ENCODE measurements around the gene CC2D1A.
A peak's percentile ranks its signal among the peaks of the same experiment; 100 is the strongest.

CC2D1A gene

GRCh38 chr19:13938301-13939064 is 32.5 kb downstream of the CC2D1A start, which contains the start of gene PODNL1:
PODNL1 (minus strand) TSS chr19:13938417; CDS start chr19:13938181, 236 bp downstream.
- no peak within 1 kb of the TSS for H3K27ac ChIP-seq
- no peak for DNase-seq (ENCODE audit: low read depth, low spot score)
- H3K9me3 ChIP-seq (ENCODE audit: low read depth, low read length): no peaks in the 10 kb centered on the region
- TF ChIP-seq POLR2AphosphoS5 (IDR thresholded peaks at IDR 0.05; ENCODE audit: borderline replicate concordance, low read depth, low read length) (no peak), FOXP2 (optimal IDR thresholded peaks at IDR 0.05; ENCODE audit: control extremely low read depth, extremely low read length, insufficient read depth) (no peak), EZH2 (IDR thresholded peaks at IDR 0.05) (no peak)
- no peaks in the 10 kb centered on the region for H3K36me3 ChIP-seq (ENCODE audit: insufficient read depth, low read length)
- H3K4me3 ChIP-seq: no peak within 1 kb of the TSS
- H3K9ac ChIP-seq (ENCODE audit: insufficient read length): no peak within 1 kb of the TSS

- Histone ChIP-seq H3K27ac (no peak overlapping the region), H3K4me3 (no peak overlapping the region), H3K9me3 (ENCODE audit: low read depth, low read length) (no peaks in the 10 kb centered on the region), H3K9ac (ENCODE audit: insufficient read length) (no peak overlapping the region), H3K36me3 (ENCODE audit: insufficient read depth, low read length) (no peaks in the 10 kb centered on the region)
- no peak for DNase-seq (ENCODE audit: low read depth, low spot score)
- TF ChIP-seq POLR2AphosphoS5 (IDR thresholded peaks at IDR 0.05; ENCODE audit: borderline replicate concordance, low read depth, low read length) (no peak), FOXP2 (optimal IDR thresholded peaks at IDR 0.05; ENCODE audit: control extremely low read depth, extremely low read length, insufficient read depth) (no peak), EZH2 (IDR thresholded peaks at IDR 0.05) (no peak)
Measured at GRCh38 chr19:13942023-13942684, 36.2 kb downstream of the CC2D1A start.

GRCh38 chr19:13946414-13946813 is 40.4 kb downstream of the CC2D1A start:
- no peak for TF ChIP-seq FOXP2 (optimal IDR thresholded peaks at IDR 0.05; ENCODE audit: control extremely low read depth, extremely low read length, insufficient read depth)
- no peak for TF ChIP-seq EZH2 (IDR thresholded peaks at IDR 0.05)
- no peak for TF ChIP-seq POLR2AphosphoS5 (IDR thresholded peaks at IDR 0.05; ENCODE audit: borderline replicate concordance, low read depth, low read length)
- H3K36me3 ChIP-seq (ENCODE audit: insufficient read depth, low read length): no peaks in the 10 kb centered on the region
- DNase-seq (ENCODE audit: low read depth, low spot score): no peak
- H3K9me3 ChIP-seq (ENCODE audit: low read depth, low read length): no peaks in the 10 kb centered on the region
- H3K4me3 ChIP-seq: no peak overlapping the region
- H3K27ac ChIP-seq: no peak overlapping the region
- H3K9ac ChIP-seq (ENCODE audit: insufficient read length): no peak overlapping the region

- no peak overlapping the region for H3K9ac ChIP-seq (ENCODE audit: insufficient read length)
- DNase-seq (ENCODE audit: low read depth, low spot score): no peak
- peaks cover 14% of the 10 kb centered on the region; the same call in 1 of the 2 replicates for H3K36me3 ChIP-seq (ENCODE audit: insufficient read depth, low read length)
- no peaks in the 10 kb centered on the region for H3K9me3 ChIP-seq (ENCODE audit: low read depth, low read length)
- no peak for TF ChIP-seq POLR2AphosphoS5 (IDR thresholded peaks at IDR 0.05; ENCODE audit: borderline replicate concordance, low read depth, low read length)
- TF ChIP-seq FOXP2 (optimal IDR thresholded peaks at IDR 0.05; ENCODE audit: control extremely low read depth, extremely low read length, insufficient read depth): no peak
- no peak for TF ChIP-seq EZH2 (IDR thresholded peaks at IDR 0.05)
- no peak overlapping the region for H3K4me3 ChIP-seq
- no peak overlapping the region for H3K27ac ChIP-seq
Measured at GRCh38 chr19:13951043-13951442, 45.0 kb downstream of the CC2D1A start.

GRCh38 chr19:13951799-13952153 is 45.8 kb downstream of the CC2D1A start:
- Histone ChIP-seq H3K36me3 (ENCODE audit: insufficient read depth, low read length) (peaks cover 21% of the 10 kb centered on the region; the same call in 1 of the 2 replicates), H3K9me3 (ENCODE audit: low read depth, low read length) (no peaks in the 10 kb centered on the region), H3K9ac (ENCODE audit: insufficient read length) (no peak overlapping the region), H3K4me3 (peak overlapping the region; percentile 81), H3K27ac (no peak overlapping the region)
- TF ChIP-seq FOXP2 (optimal IDR thresholded peaks at IDR 0.05; ENCODE audit: control extremely low read depth, extremely low read length, insufficient read depth) (no peak), POLR2AphosphoS5 (IDR thresholded peaks at IDR 0.05; ENCODE audit: borderline replicate concordance, low read depth, low read length) (no peak), EZH2 (IDR thresholded peaks at IDR 0.05) (no peak)
- DNase-seq (ENCODE audit: low read depth, low spot score): no peak

- H3K9ac ChIP-seq (ENCODE audit: insufficient read length): peak within 1 kb of the TSS; percentile 92
- peaks cover 26% of the 10 kb centered on the region; the same call in 1 of the 2 replicates for H3K36me3 ChIP-seq (ENCODE audit: insufficient read depth, low read length)
- peak within 1 kb of the TSS; percentile 89 for H3K27ac ChIP-seq
- TF ChIP-seq EZH2 (IDR thresholded peaks at IDR 0.05) (no peak), POLR2AphosphoS5 (IDR thresholded peaks at IDR 0.05; ENCODE audit: borderline replicate concordance, low read depth, low read length) (peak; percentile 83), FOXP2 (optimal IDR thresholded peaks at IDR 0.05; ENCODE audit: control extremely low read depth, extremely low read length, insufficient read depth) (no peak)
- no peaks in the 10 kb centered on the region for H3K9me3 ChIP-seq (ENCODE audit: low read depth, low read length)
- H3K4me3 ChIP-seq: peak within 1 kb of the TSS; percentile 95
- peak; percentile 97 for DNase-seq (ENCODE audit: low read depth, low spot score)
Measured at GRCh38 chr19:13952154-13952930, 46.3 kb downstream of the CC2D1A start, which contains the start of gene DCAF15. DCAF15 (plus strand) TSS chr19:13952509; CDS start chr19:13952513, 4 bp downstream.

GRCh38 chr19:13952931-13953531 is 47.0 kb downstream of the CC2D1A start:
- Histone ChIP-seq H3K9me3 (ENCODE audit: low read depth, low read length) (no peaks in the 10 kb centered on the region), H3K4me3 (peak overlapping the region; percentile 95), H3K9ac (ENCODE audit: insufficient read length) (peak overlapping the region; percentile 92), H3K36me3 (ENCODE audit: insufficient read depth, low read length) (peaks cover 26% of the 10 kb centered on the region; the same call in 1 of the 2 replicates), H3K27ac (no peak overlapping the region)
- DNase-seq (ENCODE audit: low read depth, low spot score): no peak
- no peak for TF ChIP-seq EZH2 (IDR thresholded peaks at IDR 0.05)
- TF ChIP-seq FOXP2 (optimal IDR thresholded peaks at IDR 0.05; ENCODE audit: control extremely low read depth, extremely low read length, insufficient read depth): no peak
- TF ChIP-seq POLR2AphosphoS5 (IDR thresholded peaks at IDR 0.05; ENCODE audit: borderline replicate concordance, low read depth, low read length): no peak
